Trophoblast cell (in vitro differentiated cells and primary cell): ENCODE results near the gene IER5L.

Experiments
- DNase-seq, 2 donors: peaks; one replicate each; pipeline ENCODE4 v3.0.0-alpha.2; 2016
- H2AFZ ChIP-seq: 2 replicates; pipeline ENCODE4 v1.6.1; 2013; ENCODE audit warnings: low read length, moderate library complexity, mild to moderate bottlenecking; ENCODE audit not compliant: insufficient read depth, poor library complexity
- H2AK5ac ChIP-seq: 2 replicates; pipeline ENCODE4 v1.6.1; 2013; ENCODE audit warnings: mild to moderate bottlenecking, low read length
- H2BK120ac ChIP-seq: 2 replicates; pipeline ENCODE4 v1.6.1; 2013; ENCODE audit warnings: low read length, mild to moderate bottlenecking, moderate library complexity; ENCODE audit not compliant: insufficient read depth, poor library complexity
- H2BK12ac ChIP-seq: 2 replicates; pipeline ENCODE4 v1.6.1; 2013; ENCODE audit warnings: mild to moderate bottlenecking, low read length, moderate library complexity
- H2BK5ac ChIP-seq: 2 replicates; pipeline ENCODE4 v1.6.1; 2013; ENCODE audit warnings: low read length, low read depth, moderate library complexity, mild to moderate bottlenecking; ENCODE audit not compliant: poor library complexity
- H3K14ac ChIP-seq: 2 replicates; pipeline ENCODE4 v1.6.1; 2013; ENCODE audit warnings: mild to moderate bottlenecking, low read length
- H3K18ac ChIP-seq: 2 replicates; pipeline ENCODE4 v1.6.1; 2013; ENCODE audit warnings: mild to moderate bottlenecking, low read length
- H3K23ac ChIP-seq: 2 replicates; pipeline ENCODE4 v1.6.1; 2013; ENCODE audit warnings: low read length
- H3K27ac ChIP-seq: 2 replicates; pipeline ENCODE4 v1.5.1; 2013; ENCODE audit warnings: low read depth, mild to moderate bottlenecking, inconsistent platforms, low read length, moderate library complexity
- H3K27me3 ChIP-seq: 2 replicates; pipeline ENCODE4 v1.6.1; 2013; ENCODE audit warnings: inconsistent platforms, mild to moderate bottlenecking, low read length, moderate library complexity; ENCODE audit not compliant: insufficient read depth
- H3K36me3 ChIP-seq, 2 experiments: 1 replicate in 1 of 2; 2 replicates in 1 of 2; pipeline ENCODE4 v1.6.1; 2013; ENCODE audit warnings: low read length in 2 of 2, mild to moderate bottlenecking in 2 of 2, moderate library complexity in 1 of 2; ENCODE audit not compliant: insufficient read depth in 2 of 2, control insufficient read depth in 1 of 2
- H3K4ac ChIP-seq: 2 replicates; pipeline ENCODE4 v1.6.1; 2013; ENCODE audit warnings: low read depth, mild to moderate bottlenecking, low read length, moderate library complexity
- H3K4me1 ChIP-seq, 2 experiments: 1 replicate in 1 of 2; 2 replicates in 1 of 2; pipeline ENCODE4 v1.6.1; 2013; ENCODE audit warnings: low read length in 2 of 2, mild to moderate bottlenecking in 2 of 2, moderate library complexity in 1 of 2; ENCODE audit not compliant: insufficient read depth in 2 of 2, control insufficient read depth in 1 of 2
- H3K4me2 ChIP-seq: 2 replicates; pipeline ENCODE4 v1.6.1; 2013; ENCODE audit warnings: inconsistent platforms, mild to moderate bottlenecking, low read length, moderate library complexity
- H3K4me3 ChIP-seq: 2 replicates; pipeline ENCODE4 v1.5.1; 2013; ENCODE audit warnings: mild to moderate bottlenecking, low read depth, low read length, inconsistent platforms
- H3K79me1 ChIP-seq: one replicate; pipeline ENCODE4 v1.6.1; 2013; ENCODE audit warnings: low read length
- H3K79me2 ChIP-seq: 2 replicates; pipeline ENCODE4 v1.6.1; 2013; ENCODE audit warnings: low read length, mild to moderate bottlenecking; ENCODE audit not compliant: control insufficient read depth, insufficient read depth, poor library complexity
- H3K9ac ChIP-seq: 2 replicates; pipeline ENCODE4 v1.6.1; 2013; ENCODE audit warnings: mild to moderate bottlenecking, low read length
- H3K9me3 ChIP-seq: 2 replicates; pipeline ENCODE4 v1.6.1; 2013; ENCODE audit warnings: low read depth, mild to moderate bottlenecking, control low read depth, inconsistent platforms, low read length; ENCODE audit not compliant: insufficient read depth
- H4K12ac ChIP-seq: 2 replicates; pipeline ENCODE4 v1.6.1; 2013; ENCODE audit warnings: low read depth, mild to moderate bottlenecking, low read length, moderate library complexity
- H4K8ac ChIP-seq: 2 replicates; pipeline ENCODE4 v1.6.1; 2013; ENCODE audit warnings: low read depth, mild to moderate bottlenecking, low read length, moderate library complexity
- H4K91ac ChIP-seq: one replicate; pipeline ENCODE4 v1.6.1; 2013; ENCODE audit warnings: low read depth, mild to moderate bottlenecking, low read length, moderate library complexity
- WGBS: extraction: QIAGEN DNeasy Blood & Tissue Kit; methylation state at CpG from one replicate; pipeline ENCODE4 v1.1.7; 2013; ENCODE audit warnings: missing lambda C conversion rate; ENCODE audit not compliant: insufficient read length, insufficient coverage; ENCODE audit errors: extremely low coverage; 5-methylcytosine and 5-hydroxymethylcytosine counted together

IER5L gene

GRCh38 chr9:129162497-129163197, 15.4 kb downstream of the IER5L start:
- Histone ChIP-seq H3K4ac (peak overlapping the region; percentile 32), H3K4me1 (peaks cover 26 to 27% of the 10 kb centered on the region in 2 experiments), H2BK5ac (no peak overlapping the region), H3K27ac (no peak overlapping the region), H4K8ac (no peak overlapping the region), H2BK12ac (no peak overlapping the region), H2BK120ac (no peak overlapping the region), H3K79me1 (peaks cover 15% of the 10 kb centered on the region), H4K12ac (no peak overlapping the region), H3K79me2 (peaks cover 3% of the 10 kb centered on the region), H3K18ac (peak overlapping the region; percentile 6), H3K9ac (no peak overlapping the region), H3K27me3 (no peaks in the 10 kb centered on the region), H3K9me3 (peaks cover 2% of the 10 kb centered on the region), H3K23ac (no peak overlapping the region), H3K14ac (no peak overlapping the region), H3K4me2 (no peak overlapping the region), H2AK5ac (peak overlapping the region; percentile 35), H2AFZ (no peak overlapping the region), H3K4me3 (no peak overlapping the region), H3K36me3 (peaks cover 8 to 15% of the 10 kb centered on the region in 2 experiments), H4K91ac (no peak overlapping the region)
- WGBS, result no CpG with 5 or more reads among the region's 11 CpGs
- DNase-seq, result no peak

- peak overlapping the region; percentile 2 for H2BK12ac ChIP-seq
- H4K12ac ChIP-seq, result no peak overlapping the region
Measured at GRCh38 chr9:129161534-129161837, 16.6 kb downstream of the IER5L start.

GRCh38 chr9:129160712-129161533, 17.1 kb downstream of the IER5L start:
- Histone ChIP-seq H2BK12ac (peak overlapping the region; percentile 2), H3K79me2 (no peaks in the 10 kb centered on the region), H2AK5ac (peak overlapping the region; percentile 27), H3K9me3 (peaks cover 2% of the 10 kb centered on the region), H3K4me1 (peaks cover 13% of the 10 kb centered on the region in 2 experiments), H3K79me1 (peaks cover 2% of the 10 kb centered on the region), H3K23ac (no peak overlapping the region), H3K4me3 (no peak overlapping the region), H3K4me2 (no peak overlapping the region), H3K27me3 (no peaks in the 10 kb centered on the region), H2BK5ac (no peak overlapping the region), H3K18ac (no peak overlapping the region), H3K9ac (no peak overlapping the region), H2AFZ (no peak overlapping the region), H3K27ac (peak overlapping the region; percentile 13), H3K36me3 (peaks cover 18 to 20% of the 10 kb centered on the region in 2 experiments), H4K8ac (no peak overlapping the region), H3K14ac (no peak overlapping the region), H3K4ac (no peak overlapping the region), H4K12ac (no peak overlapping the region), H4K91ac (no peak overlapping the region), H2BK120ac (no peak overlapping the region)
- no CpG with 5 or more reads among the region's 10 CpGs for WGBS
- DNase-seq, result peak; percentile 28 to 59

More at GRCh38 chr9:129161534-129161837, 16.6 kb downstream of the IER5L start:
- Histone ChIP-seq H2AK5ac (no peak overlapping the region), H3K27me3 (no peaks in the 10 kb centered on the region), H3K14ac (no peak overlapping the region), H3K4ac (no peak overlapping the region), H3K79me2 (no peaks in the 10 kb centered on the region), H2BK5ac (no peak overlapping the region), H3K9me3 (peaks cover 2% of the 10 kb centered on the region), H4K8ac (no peak overlapping the region), H2AFZ (no peak overlapping the region), H3K23ac (no peak overlapping the region), H3K18ac (no peak overlapping the region), H2BK120ac (no peak overlapping the region), H3K9ac (no peak overlapping the region), H3K36me3 (peaks cover 12 to 15% of the 10 kb centered on the region in 2 experiments), H3K79me1 (peaks cover 7% of the 10 kb centered on the region), H3K4me2 (no peak overlapping the region), H3K4me1 (peaks cover 17 to 18% of the 10 kb centered on the region in 2 experiments), H3K27ac (no peak overlapping the region), H4K91ac (no peak overlapping the region), H3K4me3 (no peak overlapping the region)
- no CpG with 5 or more reads among the region's 9 CpGs for WGBS
- DNase-seq, result no peak

- DNase-seq, result no peak
- Histone ChIP-seq H3K79me2 (no peaks in the 10 kb centered on the region), H3K36me3 (peaks cover 48% of the 10 kb centered on the region in 2 experiments), H3K23ac (no peak overlapping the region), H3K9me3 (no peaks in the 10 kb centered on the region), H4K12ac (no peak overlapping the region), H4K8ac (no peak overlapping the region), H3K18ac (no peak overlapping the region), H3K4me1 (peaks cover under 1 to 2% of the 10 kb centered on the region in 2 experiments), H3K4ac (no peak overlapping the region), H3K79me1 (no peaks in the 10 kb centered on the region), H3K4me2 (no peak overlapping the region), H3K27ac (no peak overlapping the region), H3K14ac (no peak overlapping the region), H2BK12ac (no peak overlapping the region), H2BK5ac (no peak overlapping the region), H2AFZ (no peak overlapping the region), H3K27me3 (no peaks in the 10 kb centered on the region), H2AK5ac (no peak overlapping the region), H4K91ac (no peak overlapping the region), H3K4me3 (no peak overlapping the region), H2BK120ac (no peak overlapping the region), H3K9ac (no peak overlapping the region)
- no CpG with 5 or more reads among the region's 10 CpGs for WGBS
Measured at GRCh38 chr9:129156163-129156562, 21.9 kb downstream of the IER5L start.
